Measurements from ENCODE around the gene RBM12. TPM values are rescaled to one million over a fixed set of nuclear protein-coding genes. Genes with fewer than 3 reads are reported as not detected.

The RBM12 gene
- total and polyA plus RNA-seq, 2 of the 4 experiments (the other 2 are of a cell fraction), result 44.7 to 65.8 TPM

DNA sequence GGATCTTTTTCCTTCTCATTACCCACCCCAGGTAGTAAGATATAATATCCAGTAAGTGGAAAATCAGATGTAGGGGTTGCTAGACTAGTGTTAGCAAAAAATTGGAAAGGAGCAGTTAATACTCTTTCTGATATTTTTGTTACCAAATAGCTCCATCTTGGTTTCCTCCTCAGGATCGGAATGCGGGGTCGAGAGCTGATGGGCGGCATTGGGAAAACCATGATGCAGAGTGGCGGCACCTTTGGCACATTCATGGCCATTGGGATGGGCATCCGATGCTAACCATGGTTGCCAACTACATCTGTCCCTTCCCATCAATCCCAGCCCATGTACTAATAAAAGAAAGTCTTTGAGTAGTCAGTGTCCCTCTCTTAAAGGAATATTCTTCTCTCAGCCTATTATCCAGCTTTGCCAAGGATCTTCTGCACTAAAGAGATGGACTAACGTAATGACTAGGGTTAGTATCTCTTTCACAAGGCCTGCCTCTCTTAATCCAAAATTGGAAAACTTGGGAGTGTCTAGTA is 36.0 kb upstream of the RBM12 start:
- H3K4me3 ChIP-seq (ENCODE audit: insufficient read depth, low read depth, low read length), result no peak overlapping the region
- CTCF ChIA-PET, result no interaction called here
- H4K5ac ChIP-seq (ENCODE audit: low read depth, low read length), result no peak overlapping the region; the same call in 1 of the 2 replicates
- H3K9me3 ChIP-seq (ENCODE audit: control insufficient read depth, insufficient read depth, low read length), result no peaks in the 10 kb centered on the region
- no peak overlapping the region for H2BK120ac ChIP-seq (ENCODE audit: low read depth, low read length)
- no peak overlapping the region for H3K4ac ChIP-seq (ENCODE audit: low read depth, low read length)
- dilution Hi-C loops (cut with HindIII; ENCODE audit: low sequenced_read_pairs, unreplicated experiment) (no loop called here), in situ Hi-C loops (cut with MboI; ENCODE audit: low sequenced_read_pairs) (no loop called here), intact Hi-C loops (cut with micrococcal nuclease) (loop anchor here (10.0 kb wide), 1 partner anchor 184 kb away; no protein-coding TSS in a partner anchor)
- H3K14ac ChIP-seq (replicated peaks; ENCODE audit: low read depth, low read length), result no peak overlapping the region
- no peak overlapping the region for H3K18ac ChIP-seq (ENCODE audit: low read depth, low read length)
- ATAC-seq (ENCODE audit: low read depth), result no peak
- DNase-seq, result no peak
- no peak overlapping the region for H2BK5ac ChIP-seq (ENCODE audit: low read depth, low read length, poor library complexity, severe bottlenecking)
- H2AK5ac ChIP-seq (ENCODE audit: low read depth, low read length), result no peak overlapping the region
- H3K27ac ChIP-seq (ENCODE audit: insufficient read depth, low read length), result no peak overlapping the region
- H3K56ac ChIP-seq (ENCODE audit: extremely low read depth, insufficient read depth, low read length), result no peak overlapping the region
- H3K79me1 ChIP-seq (ENCODE audit: low read depth in 1 of 2, low read length in 2 of 2), result peaks cover 20 to 69% of the 10 kb centered on the region in 2 experiments
- H2AFZ ChIP-seq (replicated peaks; ENCODE audit: low read length, poor library complexity), result no peak overlapping the region
- no peak overlapping the region for H3K9ac ChIP-seq (ENCODE audit: low read depth, low read length)
- no peak overlapping the region; the same call in 1 of the 2 replicates for H3K4me2 ChIP-seq (ENCODE audit: low read depth, low read length)
- H2AK9ac ChIP-seq (replicated peaks; ENCODE audit: low read depth, low read length, poor library complexity), result no peak overlapping the region
- WGBS, 2 experiments (ENCODE audit: extremely low coverage in 2 of 2, insufficient read length in 1 of 2), result no CpG with 5 or more reads among the region's 7 CpGs
- peaks cover 6% of the 10 kb centered on the region; the same call in 1 of the 2 replicates for H3K9me1 ChIP-seq (ENCODE audit: insufficient read depth, low read length)
- no peaks in the 10 kb centered on the region for H3K27me3 ChIP-seq (ENCODE audit: control insufficient read depth, insufficient read depth, low read length)
- peaks cover 5% of the 10 kb centered on the region for H3K4me1 ChIP-seq (ENCODE audit: control insufficient read depth, insufficient read depth, low read length)
- peaks cover 32% of the 10 kb centered on the region for H3K36me3 ChIP-seq (ENCODE audit: control insufficient read depth, insufficient read depth, low read length)
- H4K91ac ChIP-seq (ENCODE audit: insufficient read depth, low read depth, low read length), result no peak overlapping the region
- no peak overlapping the region for H2BK15ac ChIP-seq (ENCODE audit: low read depth, low read length)
- peaks cover 29% of the 10 kb centered on the region for H4K20me1 ChIP-seq (ENCODE audit: insufficient read depth, low read length)
- H3K23ac ChIP-seq (ENCODE audit: low read depth, low read length), result no peak overlapping the region
- TF ChIP-seq POLR2A (IDR thresholded peaks at IDR 0.05; ENCODE audit: low read depth, low read length) (no peak; the same call in 1 of the 2 replicates), MAZ (IDR thresholded peaks at IDR 0.05; ENCODE audit: borderline replicate concordance, low read depth, low read length) (no peak), NFE2L2 (IDR thresholded peaks at IDR 0.05; ENCODE audit: low read depth, low read length) (no peak), FOS (IDR thresholded peaks at IDR 0.05; ENCODE audit: low read depth, low read length) (no peak), MAFK (IDR thresholded peaks at IDR 0.05; ENCODE audit: low read depth, low read length) (no peak), RFX5 (IDR thresholded peaks at IDR 0.05; ENCODE audit: low read depth, low read length) (no peak), CHD1 (IDR thresholded peaks at IDR 0.05; ENCODE audit: low read depth, low read length) (no peak), MXI1 (IDR thresholded peaks at IDR 0.05; ENCODE audit: borderline replicate concordance, low read depth, low read length) (no peak), BHLHE40 (IDR thresholded peaks at IDR 0.05; ENCODE audit: low read depth, low read length) (no peak), RAD21 (IDR thresholded peaks at IDR 0.05; ENCODE audit: low read length) (no peak), RCOR1 (IDR thresholded peaks at IDR 0.05; ENCODE audit: insufficient replicate concordance, low read length) (no peak), SMC3 (IDR thresholded peaks at IDR 0.05; ENCODE audit: low read depth, low read length) (no peak)
- TF ChIP-seq, protein P1, sequence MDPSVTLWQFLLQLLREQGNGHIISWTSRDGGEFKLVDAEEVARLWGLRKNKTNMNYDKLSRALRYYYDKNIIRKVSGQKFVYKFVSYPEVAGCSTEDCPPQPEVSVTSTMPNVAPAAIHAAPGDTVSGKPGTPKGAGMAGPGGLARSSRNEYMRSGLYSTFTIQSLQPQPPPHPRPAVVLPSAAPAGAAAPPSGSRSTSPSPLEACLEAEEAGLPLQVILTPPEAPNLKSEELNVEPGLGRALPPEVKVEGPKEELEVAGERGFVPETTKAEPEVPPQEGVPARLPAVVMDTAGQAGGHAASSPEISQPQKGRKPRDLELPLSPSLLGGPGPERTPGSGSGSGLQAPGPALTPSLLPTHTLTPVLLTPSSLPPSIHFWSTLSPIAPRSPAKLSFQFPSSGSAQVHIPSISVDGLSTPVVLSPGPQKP (IDR thresholded peaks at IDR 0.05; ENCODE audit: borderline replicate concordance, low read depth, low read length), result no peak
- TF ChIP-seq, protein P2, sequence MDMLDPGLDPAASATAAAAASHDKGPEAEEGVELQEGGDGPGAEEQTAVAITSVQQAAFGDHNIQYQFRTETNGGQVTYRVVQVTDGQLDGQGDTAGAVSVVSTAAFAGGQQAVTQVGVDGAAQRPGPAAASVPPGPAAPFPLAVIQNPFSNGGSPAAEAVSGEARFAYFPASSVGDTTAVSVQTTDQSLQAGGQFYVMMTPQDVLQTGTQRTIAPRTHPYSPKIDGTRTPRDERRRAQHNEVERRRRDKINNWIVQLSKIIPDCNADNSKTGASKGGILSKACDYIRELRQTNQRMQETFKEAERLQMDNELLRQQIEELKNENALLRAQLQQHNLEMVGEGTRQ (IDR thresholded peaks at IDR 0.05; ENCODE audit: low read depth, low read length), result no peak
- TF ChIP-seq, protein P3, sequence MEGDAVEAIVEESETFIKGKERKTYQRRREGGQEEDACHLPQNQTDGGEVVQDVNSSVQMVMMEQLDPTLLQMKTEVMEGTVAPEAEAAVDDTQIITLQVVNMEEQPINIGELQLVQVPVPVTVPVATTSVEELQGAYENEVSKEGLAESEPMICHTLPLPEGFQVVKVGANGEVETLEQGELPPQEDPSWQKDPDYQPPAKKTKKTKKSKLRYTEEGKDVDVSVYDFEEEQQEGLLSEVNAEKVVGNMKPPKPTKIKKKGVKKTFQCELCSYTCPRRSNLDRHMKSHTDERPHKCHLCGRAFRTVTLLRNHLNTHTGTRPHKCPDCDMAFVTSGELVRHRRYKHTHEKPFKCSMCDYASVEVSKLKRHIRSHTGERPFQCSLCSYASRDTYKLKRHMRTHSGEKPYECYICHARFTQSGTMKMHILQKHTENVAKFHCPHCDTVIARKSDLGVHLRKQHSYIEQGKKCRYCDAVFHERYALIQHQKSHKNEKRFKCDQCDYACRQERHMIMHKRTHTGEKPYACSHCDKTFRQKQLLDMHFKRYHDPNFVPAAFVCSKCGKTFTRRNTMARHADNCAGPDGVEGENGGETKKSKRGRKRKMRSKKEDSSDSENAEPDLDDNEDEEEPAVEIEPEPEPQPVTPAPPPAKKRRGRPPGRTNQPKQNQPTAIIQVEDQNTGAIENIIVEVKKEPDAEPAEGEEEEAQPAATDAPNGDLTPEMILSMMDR (conservative IDR thresholded peaks at IDR 0.05; ENCODE audit: low read depth, low read length), result no peak
- H2BK20ac ChIP-seq (ENCODE audit: low read depth, low read length), result no peak overlapping the region
- BruUV-seq (replicated peaks), result no TSS peak
- POLR2A ChIA-PET (ENCODE audit: unreplicated experiment), result interaction anchor here (0.5 to 1.5 kb wide), 2 partner anchors 41 to 218 kb away, joined by 3 read pairs; partner anchors contain the start of gene RBM39
- H4K8ac ChIP-seq (ENCODE audit: low read depth in 2 of 2, low read length in 2 of 2), result no peak overlapping the region

Data from IMR-90 (cell line).